Activated T-cell treated with anti-CD3 and anti-CD28 coated beads, Interleukin-2, amount 50 U/mL, for 72 hours (primary cell): Measurements from ENCODE around the gene NSMCE3. TPM values are rescaled to one million over a fixed set of nuclear protein-coding genes. Genes with fewer than 3 reads are reported as not detected.
"Not testable (repeated sequence)": the region's sequence is repeated elsewhere in the genome, so short reads cannot be mapped to it uniquely, and the experiment has no call there.

ENCODE experiments used
- ATAC-seq, 2 donors: fragments of 150-1000 bp; cut with Tn5 transposase; replicated peaks in 1 of 2; 2 replicates each; pipeline ENCODE4 v1.10.0; 2021; ENCODE audit warnings: moderate library complexity in 2 of 2, mild to moderate bottlenecking in 1 of 2
- DNase-seq, 2 donors: peaks; one replicate each; pipeline ENCODE4 v3.0.0; 2021 to 2022; ENCODE audit warnings: mixed read lengths in 1 of 2
- H3K27ac Mint-ChIP-seq: one replicate; pipeline ENCODE4 v1.8.0; 2022; ENCODE audit warnings: mild to moderate bottlenecking, moderate library complexity, mixed read lengths
- H3K27me3 Mint-ChIP-seq: one replicate; pipeline ENCODE4 v1.8.0; 2022; ENCODE audit warnings: low read depth, mixed read lengths
- H3K36me3 Mint-ChIP-seq, 2 donors: one replicate each; pipeline ENCODE4 v1.8.0; 2022; ENCODE audit warnings: mixed read lengths in 2 of 2, mild to moderate bottlenecking in 1 of 2; ENCODE audit not compliant: insufficient read depth in 2 of 2
- H3K4me1 Mint-ChIP-seq: one replicate; pipeline ENCODE4 v1.8.0; 2022; ENCODE audit warnings: low read depth, mixed read lengths
- H3K4me3 Mint-ChIP-seq, 2 donors: one replicate each; pipeline ENCODE4 v1.8.0; 2022; ENCODE audit warnings: mild to moderate bottlenecking in 2 of 2, mixed read lengths in 2 of 2, moderate library complexity in 2 of 2
- H3K9me3 Mint-ChIP-seq, 2 donors: one replicate each; pipeline ENCODE4 v1.8.0; 2022; ENCODE audit warnings: mixed read lengths in 2 of 2
- total RNA-seq, 2 donors: library from RNA; stranded (reverse); gene quantifications; one replicate each; pipeline ENCODE4 v1.2.3, GENCODE V29; 2022

The NSMCE3 gene
- total RNA-seq, 2 donors from 2014 or later = 11.4 to 11.5 TPM

GRCh38 chr15:29224235-29224986 is 45.2 kb downstream of the NSMCE3 start:
- not testable (repeated sequence) for H3K4me1 Mint-ChIP-seq, DNase-seq, H3K36me3 Mint-ChIP-seq, H3K4me3 Mint-ChIP-seq, H3K9me3 Mint-ChIP-seq, ATAC-seq, H3K27ac Mint-ChIP-seq
- H3K27me3 Mint-ChIP-seq = peaks cover 25% of the 10 kb centered on the region

GRCh38 chr15:29223640-29224039 is 46.0 kb downstream of the NSMCE3 start:
- Mint-ChIP-seq H3K9me3 (no peaks in the 10 kb centered on the region), H3K4me3 (no peak overlapping the region), H3K36me3 (no peaks in the 10 kb centered on the region), H3K4me1 (no peaks in the 10 kb centered on the region), H3K27ac (no peak overlapping the region), H3K27me3 (peaks cover 22% of the 10 kb centered on the region)
- ATAC-seq (no peak), DNase-seq (no peak)

GRCh38 chr15:29222129-29222853 is 47.3 kb downstream of the NSMCE3 start:
- Mint-ChIP-seq H3K27ac (no peak overlapping the region), H3K36me3 (no peaks in the 10 kb centered on the region), H3K27me3 (peaks cover 26% of the 10 kb centered on the region), H3K4me3 (no peak overlapping the region), H3K9me3 (no peaks in the 10 kb centered on the region), H3K4me1 (no peaks in the 10 kb centered on the region)
- ATAC-seq = no peak
- no peak for DNase-seq

GRCh38 chr15:29220852-29221251 is 48.8 kb downstream of the NSMCE3 start:
- H3K36me3 Mint-ChIP-seq = no peaks in the 10 kb centered on the region
- no peak overlapping the region for H3K27ac Mint-ChIP-seq
- ATAC-seq (no peak), DNase-seq (no peak)
- H3K4me1 Mint-ChIP-seq = no peaks in the 10 kb centered on the region
- no peaks in the 10 kb centered on the region for H3K9me3 Mint-ChIP-seq
- H3K4me3 Mint-ChIP-seq = no peak overlapping the region
- peaks cover 26% of the 10 kb centered on the region for H3K27me3 Mint-ChIP-seq

- H3K9me3 Mint-ChIP-seq = peaks cover 0 to 2% of the 10 kb centered on the region in 2 donors
Observed at GRCh38 chr15:29216955-29217354, 52.7 kb downstream of the NSMCE3 start.

More at GRCh38 chr15:29216955-29217354, 52.7 kb downstream of the NSMCE3 start:
- DNase-seq (no peak), ATAC-seq (no peak)
- no peaks in the 10 kb centered on the region for H3K4me1 Mint-ChIP-seq
- H3K36me3 Mint-ChIP-seq = no peaks in the 10 kb centered on the region
- H3K4me3 Mint-ChIP-seq = no peak overlapping the region
- peaks cover 29% of the 10 kb centered on the region for H3K27me3 Mint-ChIP-seq
- no peak overlapping the region for H3K27ac Mint-ChIP-seq
